A673 (cell line): Measurements from ENCODE around the gene TNIP3. TPM values are rescaled to one million over a fixed set of nuclear protein-coding genes. Genes with fewer than 3 reads are reported as not detected.
"Not testable (repeated sequence)": the region's sequence is repeated elsewhere in the genome, so short reads cannot be mapped to it uniquely, and the experiment has no call there.

Source experiments
- BruUV-seq: library from RNA; stranded (reverse); fragments of 400-500 nt; replicated peaks from 2 replicates; lab custom pipeline; 2021; lab: Mats Ljungman, UMichigan
- CTCF ChIA-PET: fragments of 300-600 bp; sonication (Branson Sonifier 250); formaldehyde crosslinking; loops from one replicate; lab custom pipeline; 2022; ENCODE audit warnings: antibody characterized with exemption; lab: Charles Lee
- POLR2A ChIA-PET: fragments of 300-600 bp; sonication (Branson Sonifier 250); formaldehyde crosslinking; loops from one replicate; lab custom pipeline; 2022; ENCODE audit warnings: antibody characterized with exemption; ENCODE audit not compliant: low non-redundant PET; lab: Charles Lee
- DNase-seq: peaks from one replicate; pipeline ENCODE4 v3.0.0-alpha.2; 2015; ENCODE audit warnings: low spot score
- H3K27ac ChIP-seq: fragments of 200-600 bp; sonication (generic); 2 replicates; pipeline ENCODE4 v1.5.1; 2016; ENCODE audit warnings: mixed run types, low read depth, mild to moderate bottlenecking, mixed read lengths, antibody characterized with exemption, low read length; ENCODE audit not compliant: poor library complexity, severe bottlenecking
- H3K27me3 ChIP-seq: fragments of 200-600 bp; sonication (generic); replicated peaks from 2 replicates; pipeline ENCODE4 v1.6.1; 2017; ENCODE audit warnings: mixed run types, low read depth, mild to moderate bottlenecking, mixed read lengths, antibody characterized with exemption, low read length; ENCODE audit not compliant: insufficient read depth, poor library complexity
- H3K36me3 ChIP-seq: fragments of 200-600 bp; sonication (generic); 2 replicates; pipeline ENCODE4 v1.6.1; 2016; ENCODE audit warnings: mixed run types, mild to moderate bottlenecking, mixed read lengths, antibody characterized with exemption, low read length; ENCODE audit not compliant: insufficient read depth, poor library complexity, severe bottlenecking
- H3K4me1 ChIP-seq: fragments of 200-600 bp; sonication (generic); 2 replicates; pipeline ENCODE4 v1.6.1; 2017; ENCODE audit warnings: mixed run types, mild to moderate bottlenecking, mixed read lengths, antibody characterized with exemption, low read length; ENCODE audit not compliant: insufficient read depth, poor library complexity, severe bottlenecking
- H3K4me3 ChIP-seq: fragments of 200-600 bp; sonication (generic); 2 replicates; pipeline ENCODE4 v1.5.1; 2016; ENCODE audit warnings: low read depth, mixed run types, mild to moderate bottlenecking, mixed read lengths, low read length; ENCODE audit not compliant: poor library complexity, severe bottlenecking
- H3K9me3 ChIP-seq: fragments of 200-600 bp; sonication (generic); 2 replicates; pipeline ENCODE4 v1.6.1; 2016; ENCODE audit warnings: mixed run types, low read depth, mild to moderate bottlenecking, mixed read lengths, antibody characterized with exemption, low read length; ENCODE audit not compliant: poor library complexity, severe bottlenecking
- EZH2 ChIP-seq: fragments of 200-600 bp; sonication (generic); IDR thresholded peaks from 2 replicates; pipeline ENCODE4 v1.6.1; 2017; ENCODE audit warnings: borderline replicate concordance, low read depth, mild to moderate bottlenecking, mixed read lengths, antibody characterized with exemption, low read length; ENCODE audit not compliant: poor library complexity, severe bottlenecking
- intact Hi-C: fragments of 100-400 bp; cut with micrococcal nuclease; formaldehyde crosslinking; loops from one replicate; pipeline ENCODE4 v1.10.0; 2022; ENCODE audit not compliant: unreplicated experiment
- total RNA-seq: library from RNA; stranded (reverse); gene quantifications from 2 replicates; pipeline ENCODE4 v1.2.3, GENCODE V29; 2021
- TF ChIP-seq, protein P1 (sequence below): fragments of 300-800, 200-600 bp; sonication (generic); conservative IDR thresholded peaks from 2 replicates; pipeline ENCODE4 v1.5.1; 2017; ENCODE audit warnings: low read depth, mild to moderate bottlenecking, antibody characterized with exemption, low read length, moderate library complexity, mixed read lengths

The TNIP3 gene
- total RNA-seq, 1 experiment from 2014 or later: 0.58 TPM

DNA sequence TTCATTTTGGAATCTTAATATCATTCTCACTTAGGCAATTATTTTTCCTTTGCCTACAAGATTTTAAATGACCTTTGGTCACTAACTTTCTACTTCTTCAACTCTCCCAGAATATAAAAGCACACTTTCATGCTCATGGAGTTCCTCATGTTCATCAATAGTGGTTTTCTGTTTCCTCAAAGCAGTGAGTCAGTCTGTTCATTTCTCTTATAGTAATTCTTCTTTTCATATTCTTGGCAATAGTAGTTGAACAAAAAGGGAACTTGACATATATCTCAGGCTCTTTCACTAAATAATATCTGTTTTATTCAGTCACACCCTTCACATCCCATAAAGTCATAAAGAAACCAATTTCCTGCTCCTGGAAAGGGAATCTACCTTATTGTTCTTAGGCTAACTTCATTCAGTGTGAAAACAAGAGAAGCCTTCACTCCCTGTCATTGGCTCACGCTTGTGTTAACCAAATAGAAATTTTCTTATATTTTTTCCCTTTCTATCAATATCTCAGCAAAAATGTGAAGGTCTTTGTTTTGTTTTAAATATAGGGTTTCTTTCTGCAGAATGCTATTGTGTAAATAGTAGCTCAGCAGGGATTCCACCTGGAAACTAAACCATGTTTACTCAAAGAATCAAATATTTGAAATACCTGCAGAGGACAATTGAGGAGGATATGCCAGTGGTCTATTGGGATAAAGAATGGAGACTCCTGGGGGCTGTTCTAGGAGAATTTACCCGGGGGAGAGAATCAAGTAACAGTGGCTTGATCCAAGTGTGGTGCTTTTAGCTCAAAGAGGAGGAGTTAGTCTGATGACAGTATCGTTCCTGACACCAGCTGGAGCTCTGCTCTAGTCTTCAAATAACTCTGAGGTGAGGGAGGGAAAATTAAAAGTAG lies 13.4 kb upstream of the TNIP3 start:
- DNase-seq: no peak
- intact Hi-C loops: no loop called here
- POLR2A ChIA-PET: no interaction called here
- Histone ChIP-seq H3K36me3 (no peaks in the 10 kb centered on the region), H3K4me1 (peaks cover 5% of the 10 kb centered on the region), H3K9me3 (no peaks in the 10 kb centered on the region), H3K4me3 (no peak overlapping the region), H3K27ac (no peak overlapping the region), H3K27me3 (no peaks in the 10 kb centered on the region)
- TF ChIP-seq EZH2: no peak
- TF ChIP-seq, protein P1, sequence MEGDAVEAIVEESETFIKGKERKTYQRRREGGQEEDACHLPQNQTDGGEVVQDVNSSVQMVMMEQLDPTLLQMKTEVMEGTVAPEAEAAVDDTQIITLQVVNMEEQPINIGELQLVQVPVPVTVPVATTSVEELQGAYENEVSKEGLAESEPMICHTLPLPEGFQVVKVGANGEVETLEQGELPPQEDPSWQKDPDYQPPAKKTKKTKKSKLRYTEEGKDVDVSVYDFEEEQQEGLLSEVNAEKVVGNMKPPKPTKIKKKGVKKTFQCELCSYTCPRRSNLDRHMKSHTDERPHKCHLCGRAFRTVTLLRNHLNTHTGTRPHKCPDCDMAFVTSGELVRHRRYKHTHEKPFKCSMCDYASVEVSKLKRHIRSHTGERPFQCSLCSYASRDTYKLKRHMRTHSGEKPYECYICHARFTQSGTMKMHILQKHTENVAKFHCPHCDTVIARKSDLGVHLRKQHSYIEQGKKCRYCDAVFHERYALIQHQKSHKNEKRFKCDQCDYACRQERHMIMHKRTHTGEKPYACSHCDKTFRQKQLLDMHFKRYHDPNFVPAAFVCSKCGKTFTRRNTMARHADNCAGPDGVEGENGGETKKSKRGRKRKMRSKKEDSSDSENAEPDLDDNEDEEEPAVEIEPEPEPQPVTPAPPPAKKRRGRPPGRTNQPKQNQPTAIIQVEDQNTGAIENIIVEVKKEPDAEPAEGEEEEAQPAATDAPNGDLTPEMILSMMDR: no peak
- CTCF ChIA-PET: interaction anchor here (1.2 kb wide), 1 partner anchor 15 kb away, joined by 4 read pairs; no protein-coding TSS in a partner anchor
- BruUV-seq: no TSS peak

DNA sequence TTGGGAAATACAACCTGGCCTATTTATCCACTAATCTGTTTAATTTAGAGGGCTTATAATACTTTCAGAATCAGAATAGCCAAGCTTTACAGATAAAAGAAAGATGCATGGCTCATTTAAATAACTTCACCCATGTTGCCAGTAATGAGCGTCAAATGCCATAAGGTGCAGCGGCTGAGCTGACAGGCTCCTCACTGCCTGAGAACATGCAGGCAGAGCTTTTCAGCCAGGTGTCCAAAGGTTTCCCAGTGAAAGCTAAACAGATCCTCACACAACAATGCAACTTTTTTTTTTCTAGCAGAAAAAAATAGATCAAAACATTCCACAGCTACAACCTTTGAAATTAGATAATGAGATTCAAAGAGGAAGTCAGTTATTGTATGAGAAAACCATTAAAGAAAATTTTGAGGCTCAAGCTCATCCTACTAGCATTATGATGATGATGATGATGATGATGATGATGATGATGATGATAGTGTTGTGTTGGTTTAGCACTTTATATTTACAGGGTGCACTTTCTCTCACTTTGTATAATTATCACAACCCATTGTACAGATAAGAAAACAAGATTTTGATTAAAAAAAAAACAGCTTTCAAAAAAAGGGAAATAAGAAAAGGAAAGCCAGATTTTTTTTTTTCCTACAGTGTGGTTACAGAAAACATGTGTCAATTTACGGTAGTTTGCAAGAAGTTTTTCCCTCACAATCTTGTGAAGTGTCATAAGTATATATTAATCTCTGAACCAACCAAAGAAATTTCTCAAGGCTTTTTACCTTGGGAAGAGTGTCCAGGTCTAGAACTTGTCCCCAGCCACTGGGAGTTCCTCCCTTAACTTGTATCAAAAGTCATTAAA lies 12.2 kb upstream of the TNIP3 start:
- Histone ChIP-seq H3K4me3 (no peak overlapping the region), H3K27ac (no peak overlapping the region), H3K9me3 (no peaks in the 10 kb centered on the region), H3K27me3 (no peaks in the 10 kb centered on the region), H3K36me3 (no peaks in the 10 kb centered on the region), H3K4me1 (no peaks in the 10 kb centered on the region)
- no peak for DNase-seq
- ChIA-PET POLR2A (interaction anchor here (0.7 kb wide), 1 partner anchor 501 kb away, joined by 3 read pairs; no protein-coding TSS in a partner anchor), CTCF (no interaction called here)
- TF ChIP-seq, protein P1: no peak
- no peak for TF ChIP-seq EZH2
- intact Hi-C loops: no loop called here
- BruUV-seq: no TSS peak

DNA sequence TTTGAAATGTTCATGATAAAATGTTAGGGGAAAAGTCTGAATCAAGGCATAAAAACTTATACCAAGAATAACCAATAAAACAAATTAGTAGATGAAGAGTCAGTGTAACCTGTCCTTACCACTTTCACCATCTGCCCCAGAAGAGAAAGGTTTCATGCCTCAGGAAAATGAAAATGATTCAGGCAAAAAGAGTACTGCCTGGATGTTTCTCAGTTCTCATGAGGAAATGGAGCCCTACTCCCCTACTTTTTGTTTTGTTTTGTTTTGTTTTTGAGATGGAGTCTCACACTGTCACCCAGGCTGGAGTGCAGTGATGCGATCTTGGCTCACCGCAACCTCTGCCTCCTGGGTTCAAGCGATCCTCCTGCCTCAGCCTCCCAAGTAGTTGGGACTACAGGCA lies 7.4 kb upstream of the TNIP3 start:
- intact Hi-C loops, H3K27me3 ChIP-seq, CTCF ChIA-PET, BruUV-seq, DNase-seq, H3K27ac ChIP-seq, H3K9me3 ChIP-seq, H3K4me1 ChIP-seq, H3K4me3 ChIP-seq, POLR2A ChIA-PET, H3K36me3 ChIP-seq: not testable (repeated sequence)
